SK-N-SH (cell line): ENCODE measurements around the gene AMN1. TPM values are rescaled to one million over a fixed set of nuclear protein-coding genes. Genes with fewer than 3 reads are reported as not detected.

Experiments
- CTCF ChIA-PET: fragments of 300-600, 350-600 bp; formaldehyde crosslinking; extraction: SDS; loops from one replicate; lab custom pipeline; 2021; lab: Yijun Ruan, JAX
- POLR2A ChIA-PET: fragments of 350-600 bp; sonication (Branson Sonifier 250); formaldehyde crosslinking; extraction: SDS; loops from one replicate; lab custom pipeline; 2020; ENCODE audit warnings: antibody characterized with exemption, inconsistent platforms; lab: Yijun Ruan, JAX
- DNase-seq: peaks from one replicate; pipeline ENCODE4 v3.0.0; 2012
- H2AFZ ChIP-seq: fragments of 200-600 bp; sonication (generic); 2 replicates; pipeline ENCODE4 v1.8.1; 2016; ENCODE audit warnings: antibody characterized with exemption, mild to moderate bottlenecking, low read depth
- H3F3A ChIP-seq: fragments of 200-600 bp; sonication (generic); replicated peaks from 2 replicates; pipeline ENCODE3; 2016; ENCODE audit warnings: antibody characterized with exemption, mild to moderate bottlenecking; ENCODE audit not compliant: insufficient read depth
- H3K27ac ChIP-seq, 2 experiments: fragments of 200-500 bp in 1 of 2; fragments of 200-600 bp in 1 of 2; sonication (Bioruptor generic) in 1 of 2; sonication (generic), shearing (Covaris generic) in 1 of 2; 2 replicates each; pipeline versions ENCODE4 v1.5.1 to v1.6.1; 2014 to 2016; ENCODE audit warnings: low read depth in 2 of 2, inconsistent platforms in 1 of 2, low read length in 1 of 2, mild to moderate bottlenecking in 1 of 2, mixed read lengths in 1 of 2
- H3K27me3 ChIP-seq: fragments of 200-600 bp; sonication (generic), shearing (Covaris generic); 2 replicates; pipeline ENCODE4 v1.6.1; 2016; ENCODE audit warnings: mixed run types; ENCODE audit not compliant: insufficient read depth
- H3K36me3 ChIP-seq, 2 experiments: fragments of 200-500 bp in 1 of 2; fragments of 200-600 bp in 1 of 2; sonication (Bioruptor generic) in 1 of 2; sonication (generic) in 1 of 2; replicated peaks in 1 of 2; 2 replicates each; pipeline versions ENCODE3 to v1.5.1; 2014 to 2016; ENCODE audit warnings: low read length in 1 of 2, mild to moderate bottlenecking in 1 of 2; ENCODE audit not compliant: insufficient read depth in 2 of 2, control insufficient read depth in 1 of 2
- H3K4me1 ChIP-seq, 2 experiments: fragments of 200-500 bp in 1 of 2; fragments of 200-600 bp in 1 of 2; sonication (Bioruptor generic) in 1 of 2; sonication (generic), shearing (Covaris generic) in 1 of 2; 2 replicates each; pipeline versions ENCODE4 v1.5.1 to v1.6.1; 2014 to 2016; ENCODE audit warnings: low read depth in 1 of 2, low read length in 1 of 2, mixed run types in 1 of 2; ENCODE audit not compliant: insufficient read depth in 2 of 2, control insufficient read depth in 1 of 2
- H3K4me2 ChIP-seq: fragments of 200-600 bp; sonication (generic), shearing (Covaris generic); 2 replicates; pipeline ENCODE4 v1.6.1; 2017; ENCODE audit warnings: mixed run types
- H3K4me3 ChIP-seq, 2 experiments: fragments of 200-500 bp in 1 of 2; fragments of 200-600 bp in 1 of 2; sonication (Bioruptor generic) in 1 of 2; sonication (generic), shearing (Covaris generic) in 1 of 2; 2 replicates each; pipeline versions ENCODE4 v1.5.1 to v1.8.1; 2014 to 2016; ENCODE audit warnings: low read depth in 2 of 2, inconsistent platforms in 1 of 2, low read length in 1 of 2, mild to moderate bottlenecking in 1 of 2, mixed read lengths in 1 of 2, moderate library complexity in 1 of 2
- H3K79me2 ChIP-seq: fragments of 200-600 bp; sonication (generic); 2 replicates; pipeline ENCODE4 v1.8.1; 2017; ENCODE audit warnings: mild to moderate bottlenecking; ENCODE audit not compliant: insufficient read depth
- H3K9ac ChIP-seq: fragments of 200-600 bp; sonication (generic); 2 replicates; pipeline ENCODE4 v1.6.1; 2017; ENCODE audit warnings: mixed run types
- H3K9me2 ChIP-seq: fragments of 200-600 bp; sonication (generic); 2 replicates; pipeline ENCODE4 v1.6.1; 2017; ENCODE audit warnings: mixed run types
- H3K9me3 ChIP-seq: fragments of 200-600 bp; sonication (generic); 2 replicates; pipeline ENCODE4 v1.6.1; 2017; ENCODE audit warnings: mixed run types, mild to moderate bottlenecking, moderate library complexity
- H4K20me1 ChIP-seq: fragments of 200-600 bp; sonication (generic); 2 replicates; pipeline ENCODE4 v1.6.1; 2017; ENCODE audit warnings: mild to moderate bottlenecking, mixed run types; ENCODE audit not compliant: insufficient read depth
- CHD2 ChIP-seq: fragments of 150-350 bp; IDR thresholded peaks from 2 replicates; pipeline ENCODE4 v1.6.1; 2018; ENCODE audit warnings: low read length; ENCODE audit not compliant: partially characterized antibody
- EZH2phosphoT487 ChIP-seq: fragments of 200-600 bp; sonication (generic); IDR thresholded peaks from 2 replicates; pipeline ENCODE4 v1.6.1; 2017; ENCODE audit warnings: low read depth, mixed run types, mild to moderate bottlenecking, antibody characterized with exemption, moderate library complexity, borderline replicate concordance
- FOSL2 ChIP-seq: IDR thresholded peaks from 2 replicates; pipeline ENCODE4 v1.4.0; 2012; ENCODE audit warnings: low read depth, mild to moderate bottlenecking, moderate library complexity, borderline replicate concordance
- FOXJ3 ChIP-seq: sonication (generic); formaldehyde crosslinking; IDR thresholded peaks from 2 replicates; pipeline ENCODE4 v1.5.1; 2020; ENCODE audit warnings: mild to moderate bottlenecking, missing genetic modification reagents
- GABPA ChIP-seq: IDR thresholded peaks from 2 replicates; pipeline ENCODE4 v1.4.0; 2012; ENCODE audit warnings: low read depth, mild to moderate bottlenecking
- GATA2 ChIP-seq: sonication (generic); formaldehyde crosslinking; IDR thresholded peaks from 2 replicates; pipeline ENCODE4 v1.5.0; 2020; ENCODE audit warnings: mild to moderate bottlenecking, missing genetic modification reagents
- MXI1 ChIP-seq: IDR thresholded peaks from 2 replicates; pipeline ENCODE4 v1.6.1; 2012; ENCODE audit warnings: mild to moderate bottlenecking, low read depth, low read length, improper control_type of control experiment
- NRF1 ChIP-seq: IDR thresholded peaks from 2 replicates; pipeline ENCODE4 v1.6.1; 2012; ENCODE audit warnings: low read depth, mild to moderate bottlenecking, low read length
- RCOR1 ChIP-seq: fragments of 150-350 bp; IDR thresholded peaks from 2 replicates; pipeline ENCODE4 v1.6.1; 2017; ENCODE audit warnings: antibody characterized with exemption, low read length
- RFX5 ChIP-seq: IDR thresholded peaks from 2 replicates; pipeline ENCODE4 v1.6.1; 2012; ENCODE audit warnings: mild to moderate bottlenecking, improper control_type of control experiment, low read length
- TCF12 ChIP-seq: IDR thresholded peaks from 2 replicates; pipeline ENCODE4 v1.4.0; 2012
- YY1 ChIP-seq: IDR thresholded peaks from 2 replicates; pipeline ENCODE4 v1.4.0; 2012; ENCODE audit warnings: low read depth, mild to moderate bottlenecking
- WGBS: methylation state at CpG from one replicate; pipeline ENCODE4 v1.1.6; 2017; ENCODE audit warnings: low lambda C conversion rate; 5-methylcytosine and 5-hydroxymethylcytosine counted together
- polyA plus RNA-seq, 3 experiments: library from polyadenylated mRNA; depleted of rRNA; stranded (reverse); fragments of >200 nt; gene quantifications; 2 replicates each; pipeline ENCODE4 v1.2.3, GENCODE V29; 2012
- TF ChIP-seq, protein P1 (sequence below): IDR thresholded peaks from 2 replicates; pipeline ENCODE4; 2012

The AMN1 gene
- polyA plus RNA-seq, 1 of the 3 experiments (the other 2 are of a cell fraction), result 8.6 TPM

DNA sequence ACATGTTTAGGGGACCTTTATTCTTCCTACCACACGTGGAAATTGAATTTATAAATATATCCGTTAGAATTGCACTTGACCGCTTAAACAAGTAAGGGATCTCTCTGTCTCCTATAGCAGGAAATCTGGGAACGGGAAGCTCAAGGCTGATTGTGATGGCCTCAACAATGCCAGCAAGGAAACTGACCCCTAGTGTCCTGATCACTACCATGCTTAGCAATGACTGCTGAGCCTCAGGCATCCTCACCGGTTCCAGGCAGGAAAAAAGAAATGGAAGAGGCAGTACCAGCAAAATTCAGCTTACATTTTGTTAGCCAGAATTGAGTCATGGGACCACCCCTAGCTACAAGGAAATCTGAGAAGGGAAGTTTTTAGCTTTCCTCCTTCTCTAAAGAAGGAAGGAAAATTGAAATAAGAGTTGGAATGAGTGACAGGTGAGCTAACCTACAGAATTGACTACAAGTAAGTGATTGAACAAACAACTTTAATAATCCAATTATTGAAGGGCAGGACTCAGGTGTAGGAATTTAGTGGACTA lies 43.9 kb upstream of the AMN1 start (continued):
- TF ChIP-seq CHD2, result no peak
- no peak for TF ChIP-seq GABPA
- TF ChIP-seq FOXJ3 (CRISPR knock-in tag), result no peak

DNA sequence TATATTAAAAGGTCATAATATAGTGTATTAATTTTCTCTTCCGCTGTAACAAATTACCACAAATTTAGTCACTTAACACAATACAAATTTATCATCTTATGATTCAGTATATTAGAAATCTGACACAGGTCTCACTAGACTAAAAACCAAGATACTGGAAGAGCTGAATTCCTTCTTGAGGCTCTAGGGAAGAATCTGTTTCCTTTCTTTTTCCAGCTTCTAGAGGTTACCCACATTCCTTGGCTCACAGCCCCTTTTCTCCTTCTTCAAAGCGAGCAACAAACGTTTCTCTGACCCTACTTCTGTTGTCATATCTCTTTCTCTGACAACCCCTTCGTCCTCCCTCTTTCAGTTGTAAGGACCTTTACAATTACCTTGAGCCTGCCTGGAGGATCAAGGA lies 43.4 kb upstream of the AMN1 start:
- DNase-seq, result no peak
- CTCF ChIA-PET, result interaction anchor here (0.7 to 1.2 kb wide), 2 partner anchors 41 to 102 kb away, joined by 3 read pairs; no protein-coding TSS in a partner anchor

DNA sequence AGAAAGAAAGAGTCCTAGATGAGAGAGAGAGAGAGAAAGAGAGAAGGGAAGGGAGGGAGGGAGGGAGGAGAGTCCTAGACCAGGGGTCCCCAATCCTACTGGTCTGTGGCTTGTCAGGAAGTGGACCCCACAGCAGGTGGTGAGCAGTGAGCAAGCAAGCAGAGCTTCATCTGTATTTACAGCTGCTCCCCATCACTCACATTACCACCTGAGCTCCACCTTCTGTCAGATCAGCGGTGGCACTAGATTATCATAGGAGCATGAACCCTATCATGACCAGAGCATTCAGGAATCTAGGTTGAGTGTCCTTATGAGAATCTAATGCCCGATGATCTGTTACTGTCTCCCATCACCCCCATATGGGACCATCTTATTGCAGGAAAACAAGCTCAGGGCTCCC lies 39.2 kb upstream of the AMN1 start:
- ChIA-PET CTCF (no interaction called here), POLR2A (no interaction called here)
- no peak overlapping the region for H3K27ac ChIP-seq
- H3K4me1 ChIP-seq, result no peaks in the 10 kb centered on the region
- H3K9me2 ChIP-seq, result no peaks in the 10 kb centered on the region
- no peak overlapping the region for H2AFZ ChIP-seq
- DNase-seq, result no peak
- no peaks in the 10 kb centered on the region for H3K36me3 ChIP-seq
- no peaks in the 10 kb centered on the region for H3K79me2 ChIP-seq
- no peaks in the 10 kb centered on the region for H4K20me1 ChIP-seq
- no peaks in the 10 kb centered on the region for H3K9me3 ChIP-seq
- no peak overlapping the region for H3K9ac ChIP-seq
- H3K4me3 ChIP-seq, result no peak overlapping the region
- WGBS, result 80% methylated on average over 1 of the region's 2 CpGs
- no peaks in the 10 kb centered on the region for H3F3A ChIP-seq
- H3K27me3 ChIP-seq, result no peaks in the 10 kb centered on the region
- H3K4me2 ChIP-seq, result no peak overlapping the region
- no peak for TF ChIP-seq RFX5
- TF ChIP-seq, all 33 proteins: peak for 0

More for the DNA sequence above, 43.4 kb upstream of the AMN1 start:
- Histone ChIP-seq H3K4me2 (no peak overlapping the region), H3K9ac (no peak overlapping the region), H3K9me3 (no peaks in the 10 kb centered on the region), H3K4me1 (peaks cover 0 to 9% of the 10 kb centered on the region in 2 experiments; a peak in 1 of 4 replicates), H3K4me3 (no peak overlapping the region), H3K9me2 (no peaks in the 10 kb centered on the region), H3F3A (no peaks in the 10 kb centered on the region)
- POLR2A ChIA-PET, result no interaction called here
- no peak for TF ChIP-seq RCOR1
- no peak for TF ChIP-seq GATA2 (CRISPR knock-in tag)
- no peak for TF ChIP-seq MXI1
- TF ChIP-seq, protein P1, sequence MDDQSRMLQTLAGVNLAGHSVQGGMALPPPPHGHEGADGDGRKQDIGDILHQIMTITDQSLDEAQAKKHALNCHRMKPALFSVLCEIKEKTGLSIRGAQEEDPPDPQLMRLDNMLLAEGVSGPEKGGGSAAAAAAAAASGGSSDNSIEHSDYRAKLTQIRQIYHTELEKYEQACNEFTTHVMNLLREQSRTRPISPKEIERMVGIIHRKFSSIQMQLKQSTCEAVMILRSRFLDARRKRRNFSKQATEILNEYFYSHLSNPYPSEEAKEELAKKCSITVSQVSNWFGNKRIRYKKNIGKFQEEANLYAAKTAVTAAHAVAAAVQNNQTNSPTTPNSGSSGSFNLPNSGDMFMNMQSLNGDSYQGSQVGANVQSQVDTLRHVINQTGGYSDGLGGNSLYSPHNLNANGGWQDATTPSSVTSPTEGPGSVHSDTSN, result no peak
- no peak for TF ChIP-seq FOSL2
- no peak for TF ChIP-seq NRF1
- no peak for TF ChIP-seq YY1
- TF ChIP-seq TCF12, result no peak
- no peak for TF ChIP-seq EZH2phosphoT487
- TF ChIP-seq, all 33 proteins: peak for 0
- 76% methylated on average over 4 of the region's 4 CpGs for WGBS
- H3K36me3 ChIP-seq, result no peaks in the 10 kb centered on the region
- no peaks in the 10 kb centered on the region for H3K27me3 ChIP-seq
- H3K79me2 ChIP-seq, result no peaks in the 10 kb centered on the region
- no peak overlapping the region for H3K27ac ChIP-seq
- no peaks in the 10 kb centered on the region for H4K20me1 ChIP-seq
- no peak overlapping the region for H2AFZ ChIP-seq
